Osteocyte (in vitro differentiated cells): ENCODE measurements around the gene FRA10AC1. TPM values are rescaled to one million over a fixed set of nuclear protein-coding genes. Genes with fewer than 3 reads are reported as not detected.

Experiments
- DNase-seq: peaks from one replicate; pipeline ENCODE4 v3.0.0; 2021; ENCODE audit warnings: mixed read lengths; ENCODE audit not compliant: unreplicated experiment; ENCODE audit errors: extremely low spot score
- H3K27ac Mint-ChIP-seq: one replicate; pipeline ENCODE4 v1.8.0; 2021; ENCODE audit warnings: mild to moderate bottlenecking, mixed read lengths; ENCODE audit not compliant: unreplicated experiment
- H3K27me3 Mint-ChIP-seq: one replicate; pipeline ENCODE4 v1.8.0; 2021; ENCODE audit warnings: mixed read lengths; ENCODE audit not compliant: unreplicated experiment
- H3K36me3 Mint-ChIP-seq: one replicate; pipeline ENCODE4 v1.8.0; 2021; ENCODE audit warnings: mixed read lengths; ENCODE audit not compliant: unreplicated experiment
- H3K4me1 Mint-ChIP-seq: one replicate; pipeline ENCODE4 v1.8.0; 2021; ENCODE audit warnings: mixed read lengths; ENCODE audit not compliant: unreplicated experiment
- H3K4me3 Mint-ChIP-seq: one replicate; pipeline ENCODE4 v1.8.0; 2021; ENCODE audit warnings: mild to moderate bottlenecking, moderate library complexity, mixed read lengths; ENCODE audit not compliant: unreplicated experiment
- H3K9me3 Mint-ChIP-seq: one replicate; pipeline ENCODE4 v1.8.0; 2021; ENCODE audit warnings: mixed read lengths; ENCODE audit not compliant: unreplicated experiment
- CTCF ChIP-seq: fragments of 200-600 bp; sonication (generic); IDR thresholded peaks from 2 replicates; pipeline ENCODE4 v1.5.0; 2021; ENCODE audit warnings: antibody characterized with exemption, mild to moderate bottlenecking, moderate library complexity
- total RNA-seq: library from RNA; stranded (reverse); gene quantifications from 2 replicates; pipeline ENCODE4 v1.2.1, GENCODE V29; 2021

FRA10AC1 gene
- total RNA-seq, 1 donor from 2014 or later = 13.0 TPM

GRCh38 chr10:93722550-93722949 lies 20.2 kb upstream of the FRA10AC1 start:
- peaks cover 65% of the 10 kb centered on the region for H3K27me3 Mint-ChIP-seq
- DNase-seq = no peak
- no peaks in the 10 kb centered on the region for H3K9me3 Mint-ChIP-seq
- no peak for TF ChIP-seq CTCF
- no peak overlapping the region for H3K4me3 Mint-ChIP-seq
- no peak overlapping the region for H3K27ac Mint-ChIP-seq
- no peaks in the 10 kb centered on the region for H3K36me3 Mint-ChIP-seq
- peaks cover 4% of the 10 kb centered on the region for H3K4me1 Mint-ChIP-seq

- Mint-ChIP-seq H3K27ac (no peak overlapping the region), H3K36me3 (no peaks in the 10 kb centered on the region), H3K4me3 (no peak overlapping the region), H3K9me3 (no peaks in the 10 kb centered on the region), H3K4me1 (peaks cover under 1% of the 10 kb centered on the region), H3K27me3 (peaks cover 44% of the 10 kb centered on the region)
- DNase-seq = no peak
- TF ChIP-seq CTCF = no peak
Observed at GRCh38 chr10:93719901-93720300, 17.5 kb upstream of the FRA10AC1 start.

- DNase-seq = no peak
- H3K9me3 Mint-ChIP-seq = no peaks in the 10 kb centered on the region
- H3K27ac Mint-ChIP-seq = no peak overlapping the region
- H3K36me3 Mint-ChIP-seq = no peaks in the 10 kb centered on the region
- H3K4me3 Mint-ChIP-seq = no peak overlapping the region
- no peak for TF ChIP-seq CTCF
- H3K4me1 Mint-ChIP-seq = no peaks in the 10 kb centered on the region
- H3K27me3 Mint-ChIP-seq = peaks cover 40% of the 10 kb centered on the region
Observed at GRCh38 chr10:93718937-93719725, 16.7 kb upstream of the FRA10AC1 start.

- H3K4me3 Mint-ChIP-seq = no peak overlapping the region
- H3K9me3 Mint-ChIP-seq = no peaks in the 10 kb centered on the region
- H3K27me3 Mint-ChIP-seq = peaks cover 31% of the 10 kb centered on the region
- no peak for DNase-seq
- H3K36me3 Mint-ChIP-seq = no peaks in the 10 kb centered on the region
- H3K4me1 Mint-ChIP-seq = no peaks in the 10 kb centered on the region
- no peak overlapping the region for H3K27ac Mint-ChIP-seq
- TF ChIP-seq CTCF = no peak
Observed at GRCh38 chr10:93716766-93717165, 14.4 kb upstream of the FRA10AC1 start.

GRCh38 chr10:93715345-93715744 lies 13.0 kb upstream of the FRA10AC1 start:
- no peak overlapping the region for H3K4me3 Mint-ChIP-seq
- H3K27me3 Mint-ChIP-seq = peaks cover 27% of the 10 kb centered on the region
- no peak for TF ChIP-seq CTCF
- H3K36me3 Mint-ChIP-seq = no peaks in the 10 kb centered on the region
- DNase-seq = no peak
- H3K9me3 Mint-ChIP-seq = no peaks in the 10 kb centered on the region
- H3K27ac Mint-ChIP-seq = no peak overlapping the region
- H3K4me1 Mint-ChIP-seq = no peaks in the 10 kb centered on the region
